ENCODE measurements around the gene TIFAB.

TIFAB gene

DNA sequence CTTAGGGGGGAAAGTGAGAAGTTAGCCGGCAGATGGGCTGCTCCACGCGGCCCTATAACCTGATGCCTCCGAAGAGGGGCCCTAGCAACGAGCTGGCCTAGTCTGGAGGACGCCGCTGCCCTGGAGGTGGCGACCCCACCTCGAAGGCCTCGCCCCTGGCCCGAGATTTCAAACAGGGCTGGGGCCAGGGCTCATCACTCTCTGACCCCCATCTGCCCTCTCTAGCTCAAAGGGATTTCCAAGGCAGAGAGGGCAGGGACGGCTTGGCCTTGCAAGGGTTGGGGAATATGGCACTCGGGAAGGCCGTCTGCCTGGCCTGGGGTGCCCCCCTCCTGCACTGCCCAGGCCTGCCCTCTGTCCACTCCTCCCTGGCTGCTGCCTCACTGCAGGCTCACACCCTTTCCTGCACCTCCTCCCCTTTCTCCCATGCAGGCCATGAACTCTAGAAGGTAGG, 25.5 kb upstream of the TIFAB start:
- POLR2A ChIA-PET (ENCODE audit: low non-redundant PET): no interaction called here
- no peak overlapping the region for H3K27ac ChIP-seq

DNA sequence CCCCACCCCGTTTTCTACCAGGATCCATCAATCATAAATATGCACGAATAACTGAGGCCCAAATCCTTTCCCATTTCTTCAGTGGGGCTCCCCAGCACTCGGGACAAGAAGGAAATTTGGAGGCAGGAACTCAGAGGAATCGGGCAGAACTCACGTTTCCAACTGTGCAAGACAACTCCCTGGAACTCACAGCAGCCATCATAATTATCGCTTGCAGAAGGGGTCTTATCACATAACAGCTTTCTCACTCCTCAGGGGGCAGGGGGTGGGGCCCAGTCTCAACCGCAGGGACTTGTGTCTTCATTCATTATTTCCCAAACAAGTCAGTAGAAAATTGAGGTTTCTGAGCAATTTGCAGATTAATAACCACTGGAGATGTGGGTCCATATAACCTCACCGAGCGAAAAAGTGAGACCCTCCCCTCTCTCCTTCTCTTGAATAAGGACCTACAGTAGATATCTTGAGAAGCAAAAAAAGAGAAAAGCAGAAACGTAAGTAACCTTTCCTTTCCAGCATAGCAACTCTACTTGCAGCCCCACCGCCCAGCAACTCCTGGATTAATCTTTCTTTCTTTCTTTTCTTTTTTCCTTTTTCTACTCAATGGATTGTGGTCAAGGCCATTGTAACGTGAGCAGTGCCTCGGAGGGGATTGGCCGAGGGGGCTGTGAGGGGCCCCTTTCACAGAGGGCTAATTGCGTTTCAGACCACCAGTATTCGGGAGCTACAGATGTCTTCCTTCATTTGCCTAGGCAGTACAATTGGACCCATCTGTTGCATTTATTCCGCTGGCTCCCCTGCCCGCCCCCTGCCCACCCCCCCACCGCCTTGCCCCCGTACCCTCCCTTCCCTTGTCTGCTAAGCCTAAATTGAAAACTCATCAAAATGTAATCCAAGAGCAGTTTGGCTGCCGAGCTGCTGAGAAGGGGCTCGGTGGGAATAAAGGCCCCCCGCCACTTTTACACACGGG, 24.7 kb upstream of the TIFAB start:
- TF ChIP-seq, protein P1, sequence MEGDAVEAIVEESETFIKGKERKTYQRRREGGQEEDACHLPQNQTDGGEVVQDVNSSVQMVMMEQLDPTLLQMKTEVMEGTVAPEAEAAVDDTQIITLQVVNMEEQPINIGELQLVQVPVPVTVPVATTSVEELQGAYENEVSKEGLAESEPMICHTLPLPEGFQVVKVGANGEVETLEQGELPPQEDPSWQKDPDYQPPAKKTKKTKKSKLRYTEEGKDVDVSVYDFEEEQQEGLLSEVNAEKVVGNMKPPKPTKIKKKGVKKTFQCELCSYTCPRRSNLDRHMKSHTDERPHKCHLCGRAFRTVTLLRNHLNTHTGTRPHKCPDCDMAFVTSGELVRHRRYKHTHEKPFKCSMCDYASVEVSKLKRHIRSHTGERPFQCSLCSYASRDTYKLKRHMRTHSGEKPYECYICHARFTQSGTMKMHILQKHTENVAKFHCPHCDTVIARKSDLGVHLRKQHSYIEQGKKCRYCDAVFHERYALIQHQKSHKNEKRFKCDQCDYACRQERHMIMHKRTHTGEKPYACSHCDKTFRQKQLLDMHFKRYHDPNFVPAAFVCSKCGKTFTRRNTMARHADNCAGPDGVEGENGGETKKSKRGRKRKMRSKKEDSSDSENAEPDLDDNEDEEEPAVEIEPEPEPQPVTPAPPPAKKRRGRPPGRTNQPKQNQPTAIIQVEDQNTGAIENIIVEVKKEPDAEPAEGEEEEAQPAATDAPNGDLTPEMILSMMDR (conservative IDR thresholded peaks at IDR 0.05; ENCODE audit: low read depth): no peak
- ChIA-PET CTCF (interaction anchor here (1.1 to 3.4 kb wide), 2 partner anchors 11 to 75 kb away, joined by 3 to 12 read pairs; no protein-coding TSS in a partner anchor), POLR2A (ENCODE audit: low non-redundant PET) (no interaction called here)
- H3K27ac ChIP-seq: no peak overlapping the region
- DNase-seq (ENCODE audit: low spot score): no peak

More for the DNA sequence above, 25.5 kb upstream of the TIFAB start:
- DNase-seq (ENCODE audit: low spot score): no peak
- CTCF ChIA-PET: interaction anchor here (1.1 to 3.4 kb wide), 2 partner anchors 11 to 74 kb away, joined by 3 to 12 read pairs; no protein-coding TSS in a partner anchor
- TF ChIP-seq, protein P1 (conservative IDR thresholded peaks at IDR 0.05; ENCODE audit: low read depth): no peak

DNA sequence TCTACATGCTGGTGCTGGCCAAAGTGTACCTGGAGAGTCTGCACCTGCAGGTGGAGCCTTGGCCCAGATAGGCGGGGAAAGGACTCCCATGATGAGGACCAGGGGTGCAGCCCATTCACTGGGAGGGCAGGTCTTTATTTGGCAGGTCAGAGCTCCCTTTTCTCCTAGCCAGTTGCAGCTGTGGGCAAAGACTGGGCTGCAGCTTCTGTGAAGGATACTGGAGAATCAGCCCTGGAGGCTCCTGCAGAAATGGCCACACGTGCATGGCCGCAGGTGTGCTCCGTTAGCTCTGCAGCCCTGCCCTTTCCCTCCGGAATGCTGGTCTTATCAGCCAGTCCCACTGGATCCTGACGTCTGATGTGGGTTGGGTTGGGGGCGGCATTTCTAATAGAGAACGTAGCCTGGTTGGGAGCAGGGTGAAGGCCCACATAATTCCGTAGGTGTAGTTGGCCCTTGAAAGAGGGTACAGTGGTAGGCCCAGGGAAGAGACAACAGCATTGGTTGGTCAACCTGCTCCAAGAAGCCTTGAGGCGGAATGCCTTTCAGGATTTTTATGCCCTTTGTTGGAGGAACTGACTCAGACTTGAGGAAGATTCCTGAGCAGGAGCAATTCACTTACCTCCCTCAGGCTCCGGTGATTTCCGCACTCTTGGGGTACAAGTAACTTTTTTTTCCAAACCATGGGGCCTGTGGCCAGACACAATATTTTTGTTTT, 22.0 kb upstream of the TIFAB start:
- ChIA-PET CTCF (interaction anchor here (0.5 to 2.5 kb wide), 2 partner anchors 12 to 1440 kb away, joined by 3 to 9 read pairs; no protein-coding TSS in a partner anchor), POLR2A (ENCODE audit: low non-redundant PET) (no interaction called here)
- TF ChIP-seq, protein P1 (conservative IDR thresholded peaks at IDR 0.05; ENCODE audit: low read depth): no peak

DNA sequence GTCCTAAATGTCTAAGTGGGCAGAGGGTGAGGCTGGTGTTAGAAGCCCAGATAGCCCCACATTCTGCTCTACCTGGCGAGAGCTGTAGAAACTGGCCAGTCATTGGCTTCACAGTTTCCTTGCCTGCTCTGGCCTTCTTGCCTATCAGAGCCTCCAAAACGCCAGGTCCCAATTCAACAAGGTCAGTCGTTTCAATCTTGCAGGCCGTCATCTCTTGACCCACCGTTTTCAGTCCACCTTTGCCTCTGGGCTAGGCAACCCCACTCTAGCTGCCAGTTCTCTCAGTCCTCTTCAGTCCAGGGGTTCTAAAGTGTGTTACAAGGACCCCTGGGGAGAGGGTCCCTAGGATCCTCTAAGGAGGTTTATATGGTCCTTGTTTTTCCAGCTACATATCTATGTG, 20.0 kb upstream of the TIFAB start:
- ChIA-PET POLR2A (ENCODE audit: low non-redundant PET) (no interaction called here), CTCF (interaction anchor here (0.8 to 2.5 kb wide), 2 partner anchors 10 to 114 kb away, joined by 3 to 9 read pairs; no protein-coding TSS in a partner anchor)
- H3K27ac ChIP-seq: no peak overlapping the region
- TF ChIP-seq, protein P1 (conservative IDR thresholded peaks at IDR 0.05; ENCODE audit: low read depth): no peak
- no peak for DNase-seq (ENCODE audit: low spot score)

More for the DNA sequence above, 22.0 kb upstream of the TIFAB start:
- DNase-seq (ENCODE audit: low spot score): no peak
- no peak overlapping the region for H3K27ac ChIP-seq

DNA sequence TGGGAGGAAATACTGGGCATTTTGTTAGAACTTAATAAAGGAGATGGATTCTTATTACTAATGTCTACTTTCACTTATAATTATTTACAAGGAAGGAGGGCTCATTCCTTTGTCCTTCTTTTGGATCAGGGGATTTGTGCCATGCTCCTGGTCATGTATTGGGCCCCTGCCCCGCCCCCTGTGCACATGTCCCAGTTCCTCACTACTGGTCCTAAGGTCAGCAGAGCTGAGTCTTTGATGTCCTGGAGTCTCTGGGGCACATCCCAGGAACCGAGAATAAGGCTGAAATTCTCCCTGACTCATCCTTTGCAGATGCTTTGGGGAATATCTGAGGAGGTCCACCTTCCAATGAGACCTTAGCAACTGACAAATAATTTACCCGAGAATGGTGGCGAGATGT, 19.6 kb upstream of the TIFAB start:
- TF ChIP-seq, protein P1 (conservative IDR thresholded peaks at IDR 0.05; ENCODE audit: low read depth): no peak
- ChIA-PET POLR2A (ENCODE audit: low non-redundant PET) (no interaction called here), CTCF (interaction anchor here (0.8 to 2.5 kb wide), 2 partner anchors 9 to 114 kb away, joined by 3 to 9 read pairs; no protein-coding TSS in a partner anchor)
- DNase-seq (ENCODE audit: low spot score): no peak
- no peak overlapping the region for H3K27ac ChIP-seq

DNA sequence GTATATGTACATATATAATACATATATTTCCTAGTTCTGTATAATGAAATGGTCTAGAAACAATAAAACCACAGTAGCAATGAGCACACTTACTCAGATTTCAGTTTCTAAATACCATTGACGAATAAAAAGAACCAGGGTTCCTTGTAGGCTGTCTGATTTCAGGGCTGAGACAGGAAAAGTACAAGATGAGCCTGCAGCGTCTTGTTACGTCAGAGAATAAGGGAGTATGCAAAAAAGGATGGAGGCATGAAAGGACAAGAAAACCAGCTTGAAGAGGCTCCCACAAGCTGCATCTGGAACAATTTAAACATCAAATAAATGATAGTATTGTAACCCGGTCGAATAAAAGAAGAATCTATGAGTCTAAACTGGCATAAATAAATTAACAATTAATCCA, 17.8 kb upstream of the TIFAB start:
- DNase-seq (ENCODE audit: low spot score): no peak
- TF ChIP-seq, protein P1 (conservative IDR thresholded peaks at IDR 0.05; ENCODE audit: low read depth): no peak
- ChIA-PET POLR2A (ENCODE audit: low non-redundant PET) (no interaction called here), CTCF (interaction anchor here (1.6 to 1.8 kb wide), 2 partner anchors 12 to 82 kb away, joined by 8 to 9 read pairs; no protein-coding TSS in a partner anchor)
- H3K27ac ChIP-seq: no peak overlapping the region

Measured in RWPE1 (cell line).